Measurements from ENCODE around the gene DAGLB. TPM values are rescaled to one million over a fixed set of nuclear protein-coding genes. Genes with fewer than 3 reads are reported as not detected.
"Not testable (repeated sequence)": the region's sequence is repeated elsewhere in the genome, so short reads cannot be mapped to it uniquely, and the experiment has no call there.

Gene DAGLB
- total RNA-seq, 2 experiments from 2014 or later = 22.0 to 22.9 TPM

GRCh38 chr7:6460303-6460702 lies 12.5 kb upstream of the DAGLB start:
- no peak overlapping the region for H3K27ac Mint-ChIP-seq
- H3K27ac ChIP-seq (ENCODE audit: low read depth in 1 of 2, low read length in 2 of 2) = no peak overlapping the region
- CTCF ChIA-PET = no interaction called here

GRCh38 chr7:6458676-6459075 lies 10.9 kb upstream of the DAGLB start:
- H3K27ac ChIP-seq (ENCODE audit: low read depth in 1 of 2, low read length in 2 of 2); H3K27me3 ChIP-seq (ENCODE audit: control insufficient read depth in 1 of 2, insufficient read depth in 2 of 2, low read length in 2 of 2); CTCF ChIA-PET; H3K4me1 ChIP-seq (ENCODE audit: insufficient read depth, low read length); H3K27ac Mint-ChIP-seq; H3K4me3 Mint-ChIP-seq; H3K9me3 ChIP-seq (ENCODE audit: control insufficient read depth in 1 of 2, insufficient read depth in 1 of 2, low read length in 2 of 2); ATAC-seq (ENCODE audit: poor library complexity); H3K9me3 Mint-ChIP-seq; H3K27me3 Mint-ChIP-seq; DNase-seq; intact Hi-C loops (cut with DNase I, micrococcal nuclease); H3K4me1 Mint-ChIP-seq (ENCODE audit: low read depth); H3K4me3 ChIP-seq (ENCODE audit: low read length); POLR2A ChIA-PET: not testable (repeated sequence)
- H3K36me3 ChIP-seq (ENCODE audit: insufficient read depth, low read length) = peaks cover 28% of the 10 kb centered on the region
- peaks cover 27% of the 10 kb centered on the region for H3K36me3 Mint-ChIP-seq (ENCODE audit: low read depth)

More at GRCh38 chr7:6460303-6460702, 12.5 kb upstream of the DAGLB start:
- no peaks in the 10 kb centered on the region for H3K4me1 ChIP-seq (ENCODE audit: insufficient read depth, low read length)
- POLR2A ChIA-PET = no interaction called here
- H3K4me3 Mint-ChIP-seq = no peak overlapping the region
- TF ChIP-seq CTCF (IDR thresholded peaks at IDR 0.05) = no peak
- H3K4me3 ChIP-seq (ENCODE audit: low read length) = no peak overlapping the region
- no peaks in the 10 kb centered on the region for H3K9me3 Mint-ChIP-seq
- H3K4me1 Mint-ChIP-seq (ENCODE audit: low read depth) = no peaks in the 10 kb centered on the region
- DNase-seq (no peak), ATAC-seq (ENCODE audit: poor library complexity) (no peak)
- intact Hi-C loops (cut with DNase I, micrococcal nuclease) = no loop called here
- peaks cover 29% of the 10 kb centered on the region for H3K36me3 Mint-ChIP-seq (ENCODE audit: low read depth)
- no peaks in the 10 kb centered on the region for H3K27me3 ChIP-seq (ENCODE audit: control insufficient read depth in 1 of 2, insufficient read depth in 2 of 2, low read length in 2 of 2)
- peaks cover 28% of the 10 kb centered on the region for H3K36me3 ChIP-seq (ENCODE audit: insufficient read depth, low read length)
- no peaks in the 10 kb centered on the region for H3K27me3 Mint-ChIP-seq
- H3K9me3 ChIP-seq (ENCODE audit: control insufficient read depth in 1 of 2, insufficient read depth in 1 of 2, low read length in 2 of 2) = no peaks in the 10 kb centered on the region

GRCh38 chr7:6453734-6454133 lies 6.0 kb upstream of the DAGLB start:
- Mint-ChIP-seq H3K36me3 (ENCODE audit: low read depth) (no peaks in the 10 kb centered on the region), H3K27me3 (no peaks in the 10 kb centered on the region), H3K4me1 (ENCODE audit: low read depth) (no peaks in the 10 kb centered on the region), H3K9me3 (no peaks in the 10 kb centered on the region), H3K4me3 (peak overlapping the region; percentile 42), H3K27ac (no peak overlapping the region)
- H3K4me3 ChIP-seq (ENCODE audit: low read length) = no peak overlapping the region
- DNase-seq (no peak), ATAC-seq (ENCODE audit: poor library complexity) (no peak)
- intact Hi-C loops (cut with DNase I, micrococcal nuclease) = loop anchor here in 1 of 2 experiments (2.0 kb wide), 1 partner anchor 27 kb away; no protein-coding TSS in a partner anchor
- no peak overlapping the region for H3K27ac ChIP-seq (ENCODE audit: low read depth in 1 of 2, low read length in 2 of 2)
- no peaks in the 10 kb centered on the region for H3K9me3 ChIP-seq (ENCODE audit: control insufficient read depth in 1 of 2, insufficient read depth in 1 of 2, low read length in 2 of 2)
- H3K27me3 ChIP-seq (ENCODE audit: control insufficient read depth in 1 of 2, insufficient read depth in 2 of 2, low read length in 2 of 2) = no peaks in the 10 kb centered on the region
- H3K36me3 ChIP-seq (ENCODE audit: insufficient read depth, low read length) = no peaks in the 10 kb centered on the region
- POLR2A ChIA-PET = no interaction called here
- no peak for TF ChIP-seq CTCF (IDR thresholded peaks at IDR 0.05)
- CTCF ChIA-PET = no interaction called here
- peaks cover 5% of the 10 kb centered on the region for H3K4me1 ChIP-seq (ENCODE audit: insufficient read depth, low read length)

GRCh38 chr7:6451224-6451705 lies 3.5 kb upstream of the DAGLB start:
- ATAC-seq (ENCODE audit: poor library complexity) = no peak
- no peak overlapping the region for H3K27ac Mint-ChIP-seq
- CTCF ChIA-PET = no interaction called here
- no peaks in the 10 kb centered on the region for H3K27me3 Mint-ChIP-seq
- Histone ChIP-seq H3K27ac (ENCODE audit: low read depth in 1 of 2, low read length in 2 of 2) (no peak overlapping the region), H3K27me3 (ENCODE audit: control insufficient read depth in 1 of 2, insufficient read depth in 2 of 2, low read length in 2 of 2) (no peaks in the 10 kb centered on the region), H3K4me3 (ENCODE audit: low read length) (no peak overlapping the region), H3K4me1 (ENCODE audit: insufficient read depth, low read length) (peaks cover 25% of the 10 kb centered on the region), H3K36me3 (ENCODE audit: insufficient read depth, low read length) (no peaks in the 10 kb centered on the region), H3K9me3 (ENCODE audit: control insufficient read depth in 1 of 2, insufficient read depth in 1 of 2, low read length in 2 of 2) (no peaks in the 10 kb centered on the region)
- POLR2A ChIA-PET = no interaction called here
- peaks cover 18% of the 10 kb centered on the region for H3K4me1 Mint-ChIP-seq (ENCODE audit: low read depth)
- TF ChIP-seq CTCF (IDR thresholded peaks at IDR 0.05) = no peak
- H3K9me3 Mint-ChIP-seq = no peaks in the 10 kb centered on the region
- H3K36me3 Mint-ChIP-seq (ENCODE audit: low read depth) = peaks cover 16% of the 10 kb centered on the region
- DNase-seq = no peak
- intact Hi-C loops (cut with DNase I, micrococcal nuclease) = no loop called here
- peak overlapping the region; percentile 60 for H3K4me3 Mint-ChIP-seq

- Mint-ChIP-seq H3K4me1 (ENCODE audit: low read depth) (peaks cover 22% of the 10 kb centered on the region), H3K36me3 (ENCODE audit: low read depth) (peaks cover 19% of the 10 kb centered on the region)
- POLR2A ChIA-PET; CTCF ChIA-PET; H3K27me3 Mint-ChIP-seq; H3K4me3 ChIP-seq (ENCODE audit: low read length); H3K27ac ChIP-seq (ENCODE audit: low read depth in 1 of 2, low read length in 2 of 2); H3K9me3 ChIP-seq (ENCODE audit: control insufficient read depth in 1 of 2, insufficient read depth in 1 of 2, low read length in 2 of 2); H3K9me3 Mint-ChIP-seq; ATAC-seq (ENCODE audit: poor library complexity); intact Hi-C loops (cut with DNase I, micrococcal nuclease); DNase-seq; H3K36me3 ChIP-seq (ENCODE audit: insufficient read depth, low read length); H3K4me3 Mint-ChIP-seq; H3K27ac Mint-ChIP-seq; H3K27me3 ChIP-seq (ENCODE audit: control insufficient read depth in 1 of 2, insufficient read depth in 2 of 2, low read length in 2 of 2): not testable (repeated sequence)
- H3K4me1 ChIP-seq (ENCODE audit: insufficient read depth, low read length) = peaks cover 30% of the 10 kb centered on the region
Measured at GRCh38 chr7:6450591-6450990, 2.8 kb upstream of the DAGLB start.
